ENCODE measurements around the gene CPS1.

CPS1 gene

GRCh38 chr2:210617318-210617717, 60.9 kb downstream of the CPS1 start:
- no peak for DNase-seq

- peak in 1 of 2 experiments; percentile 3 for DNase-seq
These were observed 61.4 kb downstream of the CPS1 start for GRCh38 chr2:210617732-210618330.

- DNase-seq: no peak
These were observed 64.1 kb downstream of the CPS1 start for GRCh38 chr2:210620456-210620855.

GRCh38 chr2:210623506-210623905, 67.1 kb downstream of the CPS1 start:
- DNase-seq: no peak

GRCh38 chr2:210626849-210627248, 70.5 kb downstream of the CPS1 start:
- DNase-seq: no peak

- peak; percentile 10 to 18 for DNase-seq
These were observed 74.6 kb downstream of the CPS1 start for GRCh38 chr2:210630873-210631560.

GRCh38 chr2:210633699-210634098, 77.3 kb downstream of the CPS1 start:
- no peak for DNase-seq

GRCh38 chr2:210635257-210635656, 78.9 kb downstream of the CPS1 start:
- no peak for DNase-seq

GRCh38 chr2:210642333-210642732, 85.9 kb downstream of the CPS1 start:
- no peak for DNase-seq

GRCh38 chr2:210647151-210647550, 90.8 kb downstream of the CPS1 start:
- DNase-seq: no peak

GRCh38 chr2:210654091-210654490, 97.7 kb downstream of the CPS1 start:
- DNase-seq: no peak

GRCh38 chr2:210655229-210655975, 99.0 kb downstream of the CPS1 start:
- no peak for DNase-seq

- no peak for DNase-seq
These were observed 101.5 kb downstream of the CPS1 start for GRCh38 chr2:210657874-210658273.

- no peak for DNase-seq
These were observed 104.4 kb downstream of the CPS1 start for GRCh38 chr2:210660751-210661150.

- no peak for DNase-seq
These were observed 106.2 kb downstream of the CPS1 start for GRCh38 chr2:210662560-210662959.

- no peak for DNase-seq
These were observed 107.3 kb downstream of the CPS1 start for GRCh38 chr2:210663631-210664089.

- DNase-seq: no peak
These were observed 111.3 kb downstream of the CPS1 start for GRCh38 chr2:210667711-210668110.

GRCh38 chr2:210671065-210671464, 114.7 kb downstream of the CPS1 start:
- no peak for DNase-seq

- no peak for DNase-seq
These were observed 116.7 kb downstream of the CPS1 start for GRCh38 chr2:210673117-210673516.

GRCh38 chr2:210676067-210676466, 119.7 kb downstream of the CPS1 start:
- DNase-seq: no peak

- DNase-seq: peak; percentile 19 to 31
These were observed 125.1 kb downstream of the CPS1 start for GRCh38 chr2:210681491-210681890.

GRCh38 chr2:210686401-210686800, 130.0 kb downstream of the CPS1 start:
- DNase-seq: no peak

- no peak for DNase-seq
These were observed 131.5 kb downstream of the CPS1 start for GRCh38 chr2:210687786-210688470.
